Osteoblast (primary cell): ENCODE measurements around the gene KRT13. TPM values are rescaled to one million over a fixed set of nuclear protein-coding genes. Genes with fewer than 3 reads are reported as not detected.

Experiments
- DNase-seq: peaks from one replicate; pipeline ENCODE4 v3.0.0; 2011; ENCODE audit warnings: low spot score, mixed read lengths; ENCODE audit not compliant: insufficient read length; ENCODE audit errors: missing footprints
- H2AFZ ChIP-seq: 2 replicates; pipeline ENCODE4 v1.6.0; 2011; ENCODE audit warnings: mild to moderate bottlenecking, low read length
- H3K27ac ChIP-seq: 2 replicates; pipeline ENCODE4 v1.5.1; 2011; ENCODE audit warnings: mild to moderate bottlenecking, low read depth, low read length, moderate library complexity
- H3K27me3 ChIP-seq: 2 replicates; pipeline ENCODE4 v1.6.0; 2012; ENCODE audit warnings: mild to moderate bottlenecking, control low read depth, inconsistent platforms, low read length, moderate library complexity; ENCODE audit not compliant: insufficient read depth
- H3K36me3 ChIP-seq: 2 replicates; pipeline ENCODE4 v1.5.1; 2011; ENCODE audit warnings: mild to moderate bottlenecking, low read length, control low read depth, moderate library complexity; ENCODE audit not compliant: insufficient read depth
- H3K4me1 ChIP-seq: 2 replicates; pipeline ENCODE4 v1.5.1; 2011; ENCODE audit warnings: mild to moderate bottlenecking, low read length, control low read depth, moderate library complexity; ENCODE audit not compliant: insufficient read depth
- H3K4me2 ChIP-seq: 2 replicates; pipeline ENCODE4 v1.6.0; 2011; ENCODE audit warnings: mild to moderate bottlenecking, low read length; ENCODE audit not compliant: insufficient read depth
- H3K4me3 ChIP-seq: fragments of 200-600 bp; sonication (generic); 3 replicates; pipeline ENCODE4 v1.5.1; 2012; ENCODE audit warnings: mild to moderate bottlenecking, low read length, inconsistent platforms; ENCODE audit not compliant: insufficient read depth
- H3K79me2 ChIP-seq: 2 replicates; pipeline ENCODE4 v1.6.0; 2012; ENCODE audit warnings: mild to moderate bottlenecking, low read length, control low read depth, inconsistent platforms; ENCODE audit not compliant: insufficient read depth
- H3K9me3 ChIP-seq: 2 replicates; pipeline ENCODE4 v1.5.1; 2011; ENCODE audit warnings: low read depth, low read length, control low read depth
- H4K20me1 ChIP-seq: 2 replicates; pipeline ENCODE4 v1.6.0; 2012; ENCODE audit warnings: mild to moderate bottlenecking, low read length, control low read depth; ENCODE audit not compliant: insufficient read depth
- total RNA-seq: library from RNA; depleted of rRNA; stranded (reverse); fragments of >200 nt; gene quantifications from 2 replicates; pipeline ENCODE4 v1.2.3, GENCODE V29; 2012
- TF ChIP-seq, protein P1 (sequence below): IDR thresholded peaks from 2 replicates; pipeline ENCODE4 v1.5.1; 2011; ENCODE audit warnings: mild to moderate bottlenecking, low read depth, low read length, moderate library complexity; ENCODE audit errors: extremely low read depth

KRT13 gene
- total RNA-seq, 1 donor: not detected

DNA sequence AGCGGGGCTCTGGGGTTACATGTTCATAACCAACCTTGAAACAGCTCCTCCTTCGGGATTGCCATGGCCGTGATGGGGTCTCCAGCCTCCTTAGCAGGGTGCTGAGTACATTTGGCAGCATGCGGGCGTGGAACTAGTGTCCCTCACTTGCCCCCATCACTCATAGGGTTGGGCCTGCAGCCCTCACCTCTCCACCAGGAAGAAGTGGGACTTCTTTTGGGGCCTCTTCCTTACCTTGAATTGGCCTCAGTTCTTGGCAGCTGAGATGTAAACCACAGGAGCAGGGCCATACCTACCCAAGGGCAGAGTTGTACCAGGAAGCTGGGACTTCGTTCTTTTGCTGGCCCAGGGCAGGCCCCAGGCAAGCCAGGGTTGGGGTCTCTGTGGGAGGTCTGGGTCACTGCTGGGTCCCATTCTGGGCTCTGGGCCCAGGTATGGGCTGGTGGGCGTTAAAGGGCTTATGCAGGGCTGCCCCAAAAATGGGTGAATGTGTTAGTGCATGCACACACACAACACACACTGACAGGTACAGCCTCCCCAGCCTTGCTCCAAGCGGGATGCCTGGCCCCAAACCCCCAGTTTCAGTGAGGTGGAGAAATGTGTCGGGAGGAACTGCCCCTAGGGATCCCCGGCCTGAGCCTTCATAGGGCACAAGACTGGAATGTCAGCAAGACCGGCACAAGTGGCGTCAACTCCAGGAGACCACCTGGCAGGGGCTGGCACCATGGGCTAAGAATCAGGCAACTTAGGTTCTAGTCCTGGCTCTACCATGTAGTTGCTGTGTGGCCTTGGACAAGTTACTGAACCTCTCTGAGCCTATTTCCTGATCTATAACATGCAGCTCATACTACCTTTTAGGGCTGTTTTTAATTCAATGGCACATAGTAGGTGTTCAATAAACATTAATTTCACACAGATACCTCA is 17.2 kb upstream of the KRT13 start:
- H3K4me2 ChIP-seq: no peak overlapping the region
- no peaks in the 10 kb centered on the region for H3K36me3 ChIP-seq
- H4K20me1 ChIP-seq: no peaks in the 10 kb centered on the region
- no peaks in the 10 kb centered on the region for H3K79me2 ChIP-seq
- peak overlapping the region; percentile 34 for H3K27ac ChIP-seq
- peaks cover 27% of the 10 kb centered on the region for H3K4me1 ChIP-seq
- H2AFZ ChIP-seq: peak overlapping the region; percentile 21
- H3K27me3 ChIP-seq: no peaks in the 10 kb centered on the region
- H3K9me3 ChIP-seq: no peaks in the 10 kb centered on the region
- H3K4me3 ChIP-seq: no peak overlapping the region
- no peak for DNase-seq
- TF ChIP-seq, protein P1, sequence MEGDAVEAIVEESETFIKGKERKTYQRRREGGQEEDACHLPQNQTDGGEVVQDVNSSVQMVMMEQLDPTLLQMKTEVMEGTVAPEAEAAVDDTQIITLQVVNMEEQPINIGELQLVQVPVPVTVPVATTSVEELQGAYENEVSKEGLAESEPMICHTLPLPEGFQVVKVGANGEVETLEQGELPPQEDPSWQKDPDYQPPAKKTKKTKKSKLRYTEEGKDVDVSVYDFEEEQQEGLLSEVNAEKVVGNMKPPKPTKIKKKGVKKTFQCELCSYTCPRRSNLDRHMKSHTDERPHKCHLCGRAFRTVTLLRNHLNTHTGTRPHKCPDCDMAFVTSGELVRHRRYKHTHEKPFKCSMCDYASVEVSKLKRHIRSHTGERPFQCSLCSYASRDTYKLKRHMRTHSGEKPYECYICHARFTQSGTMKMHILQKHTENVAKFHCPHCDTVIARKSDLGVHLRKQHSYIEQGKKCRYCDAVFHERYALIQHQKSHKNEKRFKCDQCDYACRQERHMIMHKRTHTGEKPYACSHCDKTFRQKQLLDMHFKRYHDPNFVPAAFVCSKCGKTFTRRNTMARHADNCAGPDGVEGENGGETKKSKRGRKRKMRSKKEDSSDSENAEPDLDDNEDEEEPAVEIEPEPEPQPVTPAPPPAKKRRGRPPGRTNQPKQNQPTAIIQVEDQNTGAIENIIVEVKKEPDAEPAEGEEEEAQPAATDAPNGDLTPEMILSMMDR: no peak

DNA sequence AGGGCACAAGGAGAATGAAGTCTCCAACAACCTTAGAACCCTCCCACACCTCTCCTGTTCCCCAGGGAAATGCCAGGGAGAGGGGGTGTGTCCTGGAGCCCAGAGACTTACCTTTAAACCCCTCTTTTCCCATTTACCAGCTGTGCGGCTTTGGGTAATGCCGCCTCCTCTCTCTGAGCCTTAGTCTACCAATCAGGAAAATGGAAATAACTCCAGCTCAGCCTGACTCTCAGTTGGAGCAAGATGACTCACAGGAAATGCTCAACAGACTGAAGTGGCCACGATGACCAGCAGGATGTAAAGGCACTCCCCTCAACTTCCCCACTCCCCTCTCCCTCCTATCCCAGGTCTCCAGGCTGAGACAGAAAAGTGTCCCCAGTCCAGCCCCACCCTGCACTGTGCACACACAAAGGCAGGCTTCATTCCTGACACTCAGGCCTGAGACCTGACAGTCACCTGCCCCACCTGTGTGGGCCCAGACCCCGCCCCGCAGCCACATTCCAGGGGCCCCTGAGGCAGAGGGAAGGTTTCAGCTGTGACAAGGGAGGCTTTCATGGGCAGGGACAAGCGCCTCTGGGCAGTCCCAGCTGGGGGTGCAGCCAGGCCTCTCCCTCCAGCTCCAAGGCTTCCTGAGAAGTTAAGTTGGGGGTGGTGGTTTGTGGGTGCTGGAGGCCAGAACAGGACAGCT is 16.3 kb upstream of the KRT13 start:
- no peaks in the 10 kb centered on the region for H3K9me3 ChIP-seq
- H3K27ac ChIP-seq: peak overlapping the region; percentile 34
- peak; percentile 97 for DNase-seq
- peaks cover 20% of the 10 kb centered on the region for H3K4me1 ChIP-seq
- H3K4me2 ChIP-seq: peak overlapping the region; percentile 20
- H2AFZ ChIP-seq: peak overlapping the region; percentile 21
- TF ChIP-seq, protein P1: no peak
- H4K20me1 ChIP-seq: no peaks in the 10 kb centered on the region
- H3K4me3 ChIP-seq: no peak overlapping the region
- no peaks in the 10 kb centered on the region for H3K27me3 ChIP-seq
- no peaks in the 10 kb centered on the region for H3K79me2 ChIP-seq
- H3K36me3 ChIP-seq: no peaks in the 10 kb centered on the region

DNA sequence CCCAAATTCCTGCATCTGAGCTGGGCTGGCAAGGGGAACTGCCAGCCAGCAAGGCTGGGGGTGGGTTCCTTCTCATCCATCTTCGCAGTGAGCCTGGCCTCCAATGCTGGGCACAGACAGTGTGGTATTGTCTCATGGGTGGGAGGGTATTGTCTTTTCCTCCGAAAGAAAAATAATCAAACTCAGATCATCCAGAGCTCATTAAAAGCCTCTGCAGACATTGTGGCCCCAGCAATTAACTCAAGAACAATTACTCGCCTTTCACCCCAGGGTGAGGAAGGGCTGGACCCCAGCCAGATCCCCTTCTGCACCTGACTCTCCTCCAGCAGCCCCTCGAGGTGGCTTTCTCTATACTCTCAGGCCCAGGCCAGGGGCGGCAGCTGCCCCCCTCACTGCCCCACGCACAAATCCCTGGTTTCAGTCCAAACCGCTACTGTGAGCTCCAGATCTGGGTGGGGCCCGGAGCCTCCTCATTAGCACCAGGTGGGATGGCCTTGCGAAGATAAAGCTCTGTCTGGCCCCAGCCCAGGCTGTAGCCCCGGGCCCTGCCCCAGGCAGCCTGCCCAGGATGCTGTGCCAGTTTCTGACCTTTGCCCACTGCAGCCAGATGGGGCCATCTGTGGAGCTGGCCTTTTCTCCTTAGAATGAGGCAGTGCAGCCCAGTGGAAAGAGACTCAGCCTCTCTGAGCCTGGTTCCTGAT is 15.6 kb upstream of the KRT13 start:
- TF ChIP-seq, protein P1: no peak
- Histone ChIP-seq H3K4me1 (peaks cover 18% of the 10 kb centered on the region), H3K27me3 (no peaks in the 10 kb centered on the region), H3K36me3 (no peaks in the 10 kb centered on the region), H3K79me2 (no peaks in the 10 kb centered on the region), H4K20me1 (no peaks in the 10 kb centered on the region), H3K4me2 (no peak overlapping the region), H3K9me3 (no peaks in the 10 kb centered on the region), H2AFZ (no peak overlapping the region), H3K27ac (no peak overlapping the region), H3K4me3 (no peak overlapping the region)
- no peak for DNase-seq
